ENCODE measurements around the gene ENOX1. TPM values are rescaled to one million over a fixed set of nuclear protein-coding genes. Genes with fewer than 3 reads are reported as not detected.

Gene ENOX1
- total and polyA plus RNA-seq, 2 of the 13 experiments (the other 11 are each of a cell fraction or from before 2014, with no cell fraction given): not detected

- TF ChIP-seq CBX1 (IDR thresholded peaks at IDR 0.05; ENCODE audit: low read depth): no peak
- TF ChIP-seq RBFOX2 (IDR thresholded peaks at IDR 0.05; ENCODE audit: low read depth, low read length): no peak
- TF ChIP-seq GTF2F1 (IDR thresholded peaks at IDR 0.05; ENCODE audit: low read length): no peak
- no peak for TF ChIP-seq SNRNP70 (IDR thresholded peaks at IDR 0.05; ENCODE audit: low read depth, low read length)
- no peak for TF ChIP-seq PHF8 (CRISPR knock-in tag; IDR thresholded peaks at IDR 0.05)
- TF ChIP-seq NFKBIZ (CRISPR knock-in tag; IDR thresholded peaks at IDR 0.05): no peak
- TF ChIP-seq ZBED4 (CRISPR knock-in tag; IDR thresholded peaks at IDR 0.05; ENCODE audit: borderline replicate concordance): no peak
- no peak for TF ChIP-seq ZNF235 (CRISPR knock-in tag; IDR thresholded peaks at IDR 0.05; ENCODE audit: borderline replicate concordance)
- TF ChIP-seq ZBTB25 (CRISPR knock-in tag; IDR thresholded peaks at IDR 0.05): no peak
- no peak for TF ChIP-seq HNF1B (CRISPR knock-in tag; IDR thresholded peaks at IDR 0.05)
- no peak for TF ChIP-seq ZNF3 (CRISPR knock-in tag; IDR thresholded peaks at IDR 0.05)
- no peak for TF ChIP-seq MEIS1 (CRISPR knock-in tag; IDR thresholded peaks at IDR 0.05; ENCODE audit: borderline replicate concordance)
- no peak for TF ChIP-seq ZNF674 (CRISPR knock-in tag; IDR thresholded peaks at IDR 0.05; ENCODE audit: low read depth)
- no peak for TF ChIP-seq ZNF678 (CRISPR knock-in tag; IDR thresholded peaks at IDR 0.05)
- H3K4me1 ChIP-seq (ENCODE audit: insufficient read depth, low read length): no peaks in the 10 kb centered on the region
- intact Hi-C loops (cut with micrococcal nuclease; ENCODE audit: unreplicated experiment) (no loop called here), in situ Hi-C loops (cut with HindIII; ENCODE audit: extremely low pct_ligation_motif_present, low pct_unique_long_range_greater_than_20kb) (no loop called here)
- H3K27me3 ChIP-seq (ENCODE audit: control insufficient read depth in 1 of 2, insufficient read depth in 2 of 2, low read length in 2 of 2): no peaks in the 10 kb centered on the region
- no peak overlapping the region for H3K4me2 ChIP-seq (ENCODE audit: low read depth, low read length)
- FAIRE-seq (no peak), ATAC-seq (no peak), DNase-seq (ENCODE audit: low spot score) (no peak)
- POLR2A ChIA-PET: no interaction called here
- no peak overlapping the region for H2AFZ ChIP-seq (ENCODE audit: low read length)
- H3K36me3 ChIP-seq (replicated peaks in 1 of 2; ENCODE audit: control insufficient read depth in 1 of 2, insufficient read depth in 2 of 2, low read length in 2 of 2): no peaks in the 10 kb centered on the region
- CTCF ChIA-PET (ENCODE audit: low intra/inter-chr PET ratio, low total read pairs): no interaction called here
- H3K9ac ChIP-seq (ENCODE audit: insufficient read depth, low read depth, low read length): no peak overlapping the region
- H3K27ac ChIP-seq (ENCODE audit: extremely low read length, insufficient read depth, low read length): no peak overlapping the region
- 52% methylated on average over 6 of the region's 6 CpGs for WGBS (ENCODE audit: low lambda C conversion rate)
- BruUV-seq (replicated peaks): no TSS peak
- no peaks in the 10 kb centered on the region for H4K20me1 ChIP-seq (ENCODE audit: insufficient read depth, low read length)
- no peaks in the 10 kb centered on the region for H3K9me3 ChIP-seq (ENCODE audit: low read length)
- no peak overlapping the region for H3K4me3 ChIP-seq (replicated peaks in 1 of 3; ENCODE audit: insufficient read depth in 1 of 3, low read depth in 2 of 3, low read length in 3 of 3)
- H3K79me2 ChIP-seq (ENCODE audit: insufficient read depth, low read length): no peaks in the 10 kb centered on the region
Observed at GRCh38 chr13:43331672-43332071, 455.1 kb downstream of the ENOX1 start.

All from HepG2 (cell line).